GM21619 (cell line): Measurements from ENCODE around the gene LIFR.

Experiments used
- ATAC-seq: cut with Tn5 transposase; IDR thresholded peaks from one replicate; pipeline ENCODE4 v1.9.1; 2021; ENCODE audit not compliant: unreplicated experiment

Gene LIFR

GRCh38 chr5:38467353-38468040 lies 88.9 kb downstream of the LIFR start:
- ATAC-seq: no peak

GRCh38 chr5:38466424-38467189 lies 89.8 kb downstream of the LIFR start:
- no peak for ATAC-seq

GRCh38 chr5:38465702-38466423 lies 90.6 kb downstream of the LIFR start:
- no peak for ATAC-seq

DNA sequence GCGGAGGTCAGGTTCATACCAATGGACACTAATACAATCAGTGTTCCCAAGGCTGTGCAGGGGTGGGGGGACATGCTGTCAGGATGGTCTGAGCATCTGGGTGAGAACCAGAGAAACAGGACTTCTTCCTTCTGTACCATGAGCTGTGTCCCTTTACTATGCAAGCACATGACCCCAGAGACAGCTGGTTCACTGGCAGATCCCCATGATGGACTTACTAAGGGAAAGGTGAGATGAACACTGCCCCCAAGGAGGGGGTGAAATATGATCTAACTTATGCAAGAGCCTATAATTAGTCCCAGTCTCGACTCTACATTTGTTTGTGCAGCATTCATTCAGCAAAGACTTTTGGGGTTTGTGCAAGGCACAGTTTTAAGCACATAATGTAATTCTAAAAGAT lies 91.4 kb downstream of the LIFR start:
- ATAC-seq: no peak

DNA sequence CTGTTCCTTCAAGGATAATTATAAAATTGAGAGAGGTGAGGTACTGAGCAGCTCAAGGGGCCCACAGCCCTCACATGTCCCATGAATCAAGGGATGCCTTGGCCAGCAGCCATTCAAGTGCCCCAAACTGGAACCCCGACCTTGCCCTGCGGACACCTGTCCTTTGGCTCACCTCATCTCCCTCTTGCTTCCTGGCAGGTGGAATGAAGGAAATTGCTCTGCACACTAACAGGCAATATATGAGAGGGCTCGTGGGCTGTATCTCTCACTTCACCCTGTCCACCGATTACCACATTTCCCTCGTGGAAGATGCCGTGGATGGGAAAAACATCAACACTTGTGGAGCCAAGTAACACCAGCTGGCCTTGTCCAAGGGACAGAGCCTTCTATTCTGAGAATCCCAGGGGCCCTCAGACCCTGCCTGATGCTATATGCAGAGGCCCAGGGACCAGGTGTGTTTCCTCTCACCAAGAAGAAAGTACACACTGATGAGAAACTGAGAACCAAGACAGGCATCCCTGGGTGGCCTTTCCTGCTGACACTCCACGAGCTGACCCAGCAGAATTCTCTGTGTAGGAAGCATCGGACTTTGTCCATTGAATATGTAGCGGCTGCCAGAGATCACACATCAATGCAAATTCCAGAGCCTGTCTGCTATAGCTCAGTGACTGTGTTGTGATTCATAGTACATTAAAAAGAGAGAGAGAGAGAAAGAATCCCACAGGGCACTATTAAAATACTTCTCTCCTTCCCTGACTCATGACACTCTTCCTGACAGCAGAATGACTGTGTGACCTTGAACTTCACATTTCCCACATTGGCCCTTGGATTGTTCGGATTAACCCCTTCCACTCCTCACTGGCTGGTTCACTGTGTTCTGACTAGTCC lies 92.6 kb downstream of the LIFR start:
- no peak for ATAC-seq

DNA sequence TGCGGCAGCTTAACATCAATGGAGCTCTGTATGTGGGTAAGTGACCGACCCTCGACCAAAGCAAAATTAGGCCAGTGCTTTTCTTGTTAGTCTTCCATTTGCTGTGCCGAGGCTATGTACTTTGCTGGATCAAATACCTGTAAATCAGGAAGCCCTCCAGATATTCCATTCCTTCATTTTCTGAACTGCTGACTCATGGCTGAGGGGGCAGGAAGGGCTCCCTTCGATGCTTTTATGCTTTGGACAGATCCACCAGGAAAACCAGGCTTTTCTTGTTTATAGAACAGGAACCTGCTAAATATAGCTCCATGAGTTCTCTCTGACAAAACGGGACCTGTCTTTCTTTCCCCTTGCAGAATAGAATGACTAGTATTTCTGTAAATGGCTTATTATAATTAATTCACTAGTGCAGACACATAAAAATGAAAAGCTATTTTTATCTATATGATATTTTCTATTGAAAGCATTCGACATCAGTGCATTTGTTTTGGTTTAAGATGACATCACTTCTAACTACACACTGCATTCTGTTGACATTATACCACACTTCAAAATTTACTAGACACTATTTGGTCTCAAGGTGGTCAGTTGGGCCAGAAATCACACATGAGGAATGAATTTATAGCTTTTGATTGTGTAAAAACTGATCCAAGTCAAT lies 93.3 kb downstream of the LIFR start:
- no peak for ATAC-seq

- no peak for ATAC-seq
Observed at GRCh38 chr5:38458174-38458573, 98.3 kb downstream of the LIFR start.

DNA sequence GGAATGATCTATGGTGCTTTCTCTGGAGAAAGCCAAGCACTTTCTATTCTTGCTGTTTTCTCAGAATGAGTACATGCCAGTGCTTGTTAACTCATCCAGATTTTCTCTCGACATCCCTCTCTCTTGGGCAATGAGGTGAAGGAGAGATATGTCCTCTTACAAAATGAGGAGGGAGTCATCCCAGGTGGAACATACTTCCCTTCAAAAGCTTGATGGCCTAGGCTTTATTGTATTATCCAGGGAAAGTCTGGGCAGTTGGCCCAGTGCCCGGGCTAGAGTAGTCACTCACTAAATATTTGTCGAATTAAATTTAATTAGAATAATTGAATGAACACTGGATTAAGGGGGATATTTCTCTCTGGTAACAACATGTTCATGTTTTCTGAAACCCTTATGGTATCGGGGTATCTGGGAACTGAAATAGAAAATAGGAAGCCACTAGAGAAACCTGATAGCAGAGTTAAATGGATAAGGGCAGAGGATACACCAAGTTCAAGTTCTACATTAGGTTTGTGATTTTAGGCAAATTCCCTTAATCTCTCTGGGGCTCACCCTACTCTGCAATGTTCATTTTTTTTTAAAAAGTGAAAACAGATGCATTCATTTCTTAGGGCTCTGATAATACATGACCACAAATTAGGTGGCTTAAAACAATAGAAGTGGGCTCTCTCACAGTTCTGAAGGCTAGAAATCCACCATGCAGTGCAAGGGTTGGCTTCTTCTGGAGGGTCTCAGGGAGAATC lies 99.6 kb downstream of the LIFR start:
- no peak for ATAC-seq

DNA sequence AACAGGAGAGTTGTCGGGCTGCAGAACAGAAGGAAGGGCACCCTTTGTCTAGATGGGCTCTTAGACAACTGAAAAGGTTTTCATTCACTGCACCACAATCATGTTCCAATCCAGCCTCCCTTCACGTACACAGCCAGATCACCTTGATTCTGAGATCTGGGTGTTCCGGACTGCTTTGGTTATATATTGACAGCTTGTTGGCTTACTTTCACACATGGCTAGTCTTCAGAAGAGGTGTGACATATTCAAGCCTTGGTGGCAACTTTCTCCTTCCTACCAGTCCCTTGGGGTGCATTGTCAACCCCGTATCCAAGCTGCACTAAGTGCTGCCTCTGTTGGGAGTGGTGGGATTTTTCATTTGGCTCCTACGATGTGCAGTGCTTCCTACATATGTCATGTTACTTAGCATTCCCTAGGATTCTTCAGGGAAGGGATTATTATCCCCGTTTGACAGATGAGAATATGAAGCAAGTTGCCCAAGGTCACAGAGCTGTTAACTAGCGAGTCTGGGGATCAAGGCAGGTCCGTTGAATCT lies 100.6 kb downstream of the LIFR start:
- peak; percentile 59 for ATAC-seq

GRCh38 chr5:38453921-38454320 lies 102.5 kb downstream of the LIFR start:
- no peak for ATAC-seq

DNA sequence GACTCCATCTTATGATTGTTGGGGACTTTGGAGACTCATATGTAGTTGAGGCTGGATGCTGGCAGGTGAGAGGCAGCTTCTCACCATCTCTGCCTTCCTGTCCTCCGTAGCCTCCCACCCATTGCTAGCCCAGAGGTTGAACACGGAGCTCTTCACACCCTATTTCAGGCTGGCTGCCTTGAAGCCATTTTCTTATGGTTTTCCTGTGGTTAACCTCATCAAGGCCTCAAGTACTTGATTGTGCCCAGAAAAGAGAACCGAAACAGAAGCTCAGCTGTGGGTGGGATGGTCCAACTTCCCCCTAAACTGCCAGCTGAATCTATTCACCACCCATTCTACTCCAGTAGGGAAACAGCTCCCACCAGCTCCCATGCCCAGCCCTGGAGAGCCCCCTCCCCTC lies 102.9 kb downstream of the LIFR start:
- peak; percentile 98 for ATAC-seq

DNA sequence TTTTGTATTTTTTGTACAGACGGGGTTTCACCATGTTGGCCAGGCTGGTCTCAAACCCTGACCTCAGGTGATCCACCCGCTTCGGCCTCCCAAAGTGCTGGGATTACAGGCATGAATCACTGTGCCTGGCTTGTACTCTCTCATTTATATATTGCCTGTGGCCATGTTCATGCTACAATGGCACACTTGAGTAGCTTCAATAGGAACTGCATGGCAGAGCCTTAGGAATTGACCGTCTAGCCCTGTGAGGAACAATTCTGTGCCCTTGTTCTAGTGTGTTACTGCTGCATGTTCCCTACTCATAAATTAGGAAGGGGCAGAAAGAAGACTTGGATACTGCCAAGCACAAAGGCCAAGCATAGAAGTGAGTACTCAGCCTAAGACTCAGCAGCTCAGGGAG lies 104.2 kb downstream of the LIFR start:
- ATAC-seq: no peak

DNA sequence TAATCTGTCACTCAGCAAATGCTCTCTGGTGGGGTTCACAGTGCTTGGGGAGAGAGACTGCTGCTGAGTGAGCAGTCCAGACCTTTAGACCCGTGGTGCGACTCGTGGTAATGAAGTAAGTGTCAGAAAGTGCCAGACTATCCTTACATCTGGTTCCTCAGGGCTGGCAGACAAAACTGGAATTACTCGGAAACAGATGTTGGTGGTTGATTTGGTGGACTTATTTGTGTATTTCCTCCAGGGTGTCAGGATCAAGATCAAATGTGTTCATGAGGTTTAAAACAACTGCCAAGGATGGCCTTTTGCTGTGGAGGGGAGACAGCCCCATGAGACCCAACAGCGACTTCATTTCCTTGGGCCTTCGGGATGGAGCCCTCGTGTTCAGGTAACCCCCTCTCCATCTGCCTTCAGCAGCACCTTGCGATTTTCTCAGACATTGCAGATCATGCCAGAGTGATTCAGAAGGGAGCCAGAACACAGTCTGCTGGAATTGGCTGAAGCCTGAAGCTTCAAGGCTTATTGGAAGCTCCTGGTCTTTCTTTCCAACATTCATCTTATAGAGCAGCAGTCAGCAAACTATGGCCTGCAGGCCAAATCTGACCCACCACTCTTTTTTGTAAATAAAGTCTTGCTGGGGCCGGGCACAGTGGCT lies 105.2 kb downstream of the LIFR start:
- no peak for ATAC-seq

- ATAC-seq: no peak
Observed at GRCh38 chr5:38450627-38451026, 105.8 kb downstream of the LIFR start.

- no peak for ATAC-seq
Observed at GRCh38 chr5:38448568-38449350, 107.7 kb downstream of the LIFR start.

- no peak for ATAC-seq
Observed at GRCh38 chr5:38447786-38448185, 108.7 kb downstream of the LIFR start.

GRCh38 chr5:38447056-38447455 lies 109.4 kb downstream of the LIFR start:
- ATAC-seq: no peak

- no peak for ATAC-seq
Observed at GRCh38 chr5:38446029-38446522, 110.4 kb downstream of the LIFR start.
